Measurements from ENCODE around the gene HIGD1A.
A peak's percentile ranks its signal among the peaks of the same experiment; 100 is the strongest.
"Not testable (repeated sequence)": the region's sequence is repeated elsewhere in the genome, so short reads cannot be mapped to it uniquely, and the experiment has no call there.

The HIGD1A gene

DNA sequence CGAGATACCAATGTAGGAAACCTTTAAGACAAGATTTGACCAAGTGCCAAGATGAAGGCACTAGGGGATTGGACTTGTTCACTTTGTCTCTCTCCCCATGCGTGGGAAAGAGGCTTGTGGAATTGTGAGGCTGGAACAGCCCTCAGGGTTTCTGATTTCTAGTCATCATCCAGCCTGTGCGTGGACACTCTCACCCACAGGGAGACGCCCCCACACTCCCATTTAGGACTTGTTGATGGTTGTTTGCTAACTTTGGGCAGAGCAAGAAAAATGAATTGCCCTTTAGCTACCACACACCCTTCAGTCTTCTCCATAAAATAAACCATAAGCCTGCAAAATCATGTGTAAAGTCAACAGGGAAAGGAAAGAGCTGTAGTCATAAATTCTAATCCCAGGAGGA, 23.4 kb upstream of the HIGD1A start:
- DNase-seq: no peak

GRCh38 chr3:42827023-42827422, 22.7 kb upstream of the HIGD1A start:
- no peak for DNase-seq

DNA sequence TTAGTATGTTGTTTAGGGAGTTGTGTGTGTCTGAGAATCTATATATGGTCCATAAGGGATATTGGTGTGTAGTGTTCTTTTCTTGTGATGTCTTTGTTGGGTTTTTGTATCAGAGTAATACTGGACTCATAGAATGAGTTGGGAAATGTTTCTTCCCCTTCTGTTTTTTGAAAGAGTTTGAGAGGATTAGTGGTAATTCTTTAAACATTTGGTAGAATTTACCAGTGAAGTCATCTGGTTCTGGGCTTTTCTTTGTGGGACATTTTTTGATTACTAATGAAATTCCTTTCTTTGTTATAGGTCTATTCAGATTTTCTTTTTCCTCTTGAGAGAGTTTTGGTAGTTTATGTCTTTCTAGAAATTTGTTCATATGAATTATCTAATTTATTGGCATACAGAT, 21.9 kb upstream of the HIGD1A start:
- DNase-seq: no peak

DNA sequence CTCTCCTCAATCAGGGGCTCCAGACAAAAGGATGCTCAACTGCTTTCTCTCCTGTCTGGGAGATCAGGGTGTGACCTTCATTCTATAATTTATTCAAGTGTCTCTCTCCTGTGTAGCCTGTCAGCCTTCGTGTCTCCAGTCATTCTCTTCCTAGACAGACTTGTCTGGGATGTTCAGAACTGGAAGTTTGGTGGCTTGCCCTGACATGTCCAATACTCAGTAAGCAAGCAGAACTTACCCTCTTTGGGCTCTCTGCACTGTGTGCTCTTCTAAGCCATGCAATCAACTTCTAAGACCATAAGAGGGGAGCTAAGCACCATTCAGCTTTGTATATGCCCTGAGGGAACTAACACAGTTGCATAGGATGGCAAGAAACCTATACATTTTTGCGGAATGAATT, 19.1 kb upstream of the HIGD1A start:
- no peak for DNase-seq

GRCh38 chr3:42822828-42823227, 18.5 kb upstream of the HIGD1A start:
- no peak for DNase-seq

DNA sequence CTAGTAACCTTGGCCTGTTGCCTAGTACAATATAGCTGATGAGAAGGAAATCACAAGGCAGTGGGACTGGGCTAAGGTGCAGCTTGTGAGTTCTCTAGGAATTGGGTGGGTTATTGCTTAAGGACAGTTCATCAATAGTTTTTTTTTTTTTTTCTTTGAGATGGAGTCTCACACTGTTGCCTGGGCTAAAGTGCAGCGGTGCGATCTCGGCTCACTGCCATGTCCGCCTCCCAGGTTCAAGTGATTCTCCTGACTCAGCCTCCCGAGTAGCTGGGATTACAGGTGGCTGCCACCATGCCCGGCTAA, 16.4 kb upstream of the HIGD1A start:
- DNase-seq: no peak

- no peak for DNase-seq
Observed at GRCh38 chr3:42819351-42819965, 15.2 kb upstream of the HIGD1A start.

DNA sequence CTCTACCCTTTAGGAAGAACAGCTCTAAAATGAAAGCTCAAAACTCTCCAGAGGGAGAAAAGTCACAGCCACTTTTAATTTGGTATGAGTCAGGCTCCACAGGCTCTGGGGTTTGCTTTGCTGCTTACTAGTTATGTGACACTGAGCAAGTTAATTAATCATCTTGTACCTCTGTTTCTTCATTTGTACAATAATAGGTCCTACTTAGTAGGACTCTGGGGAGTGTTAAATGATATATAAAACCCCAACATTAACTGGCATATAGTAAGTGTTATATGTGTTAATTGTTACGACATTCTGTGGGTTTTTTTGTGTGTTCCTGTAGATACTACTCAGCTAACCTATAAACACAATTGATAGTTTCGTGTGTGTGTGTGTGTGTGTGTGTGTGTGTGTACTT, 11.5 kb upstream of the HIGD1A start:
- no peak for DNase-seq

DNA sequence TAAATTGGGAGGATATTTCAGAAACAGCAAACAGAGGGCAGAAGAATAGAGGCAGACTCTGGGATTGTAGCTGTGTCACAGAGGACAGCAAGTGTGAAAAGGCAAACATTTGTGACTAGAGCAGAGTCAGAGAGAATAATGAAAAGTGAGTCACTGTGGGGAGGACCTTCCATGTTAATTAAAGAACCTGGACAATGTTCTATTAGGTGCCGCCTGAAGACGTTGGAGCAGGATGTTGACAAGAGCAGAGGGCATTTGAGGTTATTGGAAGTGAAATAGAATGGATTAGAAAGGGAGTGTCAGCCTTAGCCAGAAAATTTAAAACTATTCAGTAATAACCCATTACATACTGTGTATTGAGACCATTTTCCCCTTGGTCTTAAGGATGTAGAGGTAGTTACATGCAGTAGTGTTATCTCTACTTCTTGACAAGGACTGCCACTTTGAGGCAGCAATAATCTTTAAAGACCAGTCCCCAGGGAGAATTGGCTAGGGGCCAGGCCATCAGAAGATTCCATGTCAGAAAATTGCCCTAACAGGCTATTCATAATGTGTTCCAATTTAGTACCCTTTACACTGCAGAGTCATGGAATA, 10.7 kb upstream of the HIGD1A start:
- DNase-seq: no peak

GRCh38 chr3:42814246-42814645, 10.0 kb upstream of the HIGD1A start:
- no peak for DNase-seq

- not testable (repeated sequence) for DNase-seq
Observed at GRCh38 chr3:42811118-42811883, 7.0 kb upstream of the HIGD1A start.

- DNase-seq: not testable (repeated sequence)
Observed at GRCh38 chr3:42810706-42811105, 6.4 kb upstream of the HIGD1A start.

DNA sequence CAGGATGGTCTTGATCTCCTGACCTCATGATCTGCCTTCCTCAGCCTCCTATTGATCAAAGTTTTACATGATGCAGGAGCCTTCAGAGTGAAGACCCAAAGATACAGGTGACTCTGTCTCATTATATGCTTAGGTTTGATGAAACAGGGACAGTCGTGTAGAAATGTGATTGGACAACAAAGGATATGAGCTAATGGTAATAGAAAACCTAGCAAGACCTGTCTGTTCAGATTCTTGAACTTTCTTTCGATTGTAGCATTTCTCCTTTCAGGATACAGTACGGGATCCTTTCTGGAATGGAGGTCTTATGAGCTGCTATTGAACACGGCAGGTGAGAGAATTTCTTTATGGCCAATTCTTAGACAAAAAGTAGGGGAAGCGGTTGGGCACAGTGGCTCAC, 4.9 kb upstream of the HIGD1A start, which contains the start of gene ACKR2:
TSS of gene ACKR2 (plus strand) at position 244 of the 400 bp plus-strand sequence. CDS start 55,058 bp downstream, outside the sequence.
- no peak for DNase-seq

DNA sequence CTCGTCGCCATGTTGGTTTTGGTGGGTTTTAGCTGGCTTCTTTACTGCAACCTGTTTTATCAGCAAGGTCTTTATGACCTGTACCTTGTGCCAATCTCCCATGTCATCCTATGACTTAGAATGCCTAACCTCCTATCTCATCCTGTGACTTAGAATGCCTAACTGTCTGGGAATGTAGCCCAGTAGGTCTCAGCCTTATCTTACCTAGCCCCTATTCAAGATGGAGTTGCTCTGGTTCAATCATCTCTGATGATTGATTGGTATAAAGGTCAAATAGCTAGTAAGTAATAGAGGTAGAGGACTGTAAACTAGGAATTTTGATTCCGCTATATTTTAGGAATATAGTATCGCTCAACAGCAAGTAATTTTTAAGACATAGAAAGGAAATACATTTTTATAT, 3.6 kb upstream of the HIGD1A start:
- no peak for DNase-seq

DNA sequence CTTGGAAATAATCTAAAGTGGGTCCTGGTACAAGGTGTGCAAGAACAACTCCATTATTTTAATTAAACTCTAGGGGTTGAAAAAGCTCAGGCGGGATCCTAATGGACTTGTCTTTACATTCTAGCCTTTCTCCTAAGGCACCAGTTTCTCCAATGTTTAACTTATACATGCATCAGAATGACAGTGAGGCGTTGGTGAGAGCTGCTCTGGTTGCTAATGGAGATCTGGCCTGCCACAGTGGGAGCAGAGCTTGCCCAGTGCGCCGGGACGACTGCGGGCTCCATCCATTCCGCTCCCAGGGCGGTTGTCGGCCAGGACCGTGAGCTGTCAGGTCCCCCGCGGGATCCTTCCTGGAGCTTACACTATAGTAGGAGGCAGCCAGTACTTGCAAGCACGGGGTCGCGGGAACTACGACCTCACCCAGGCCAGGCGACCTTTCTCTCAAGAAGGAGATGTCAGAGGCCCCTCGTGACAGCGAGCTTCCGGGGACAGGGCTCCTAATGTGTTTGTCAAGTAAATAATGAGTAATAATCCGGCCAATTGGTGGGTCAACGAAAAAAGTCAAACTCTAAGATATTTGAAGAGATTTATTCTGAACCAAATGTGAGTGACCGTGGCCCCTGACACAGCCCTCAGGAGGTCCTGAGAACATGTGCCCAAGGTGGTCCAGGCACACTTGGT, 991 bp upstream of the HIGD1A start:
- DNase-seq: no peak

- DNase-seq: no peak
Observed at GRCh38 chr3:42804831-42805132, 492 bp upstream of the HIGD1A start.

GRCh38 chr3:42803414-42804105, 730 bp downstream of the HIGD1A start:
- DNase-seq: peak; percentile 39

DNA sequence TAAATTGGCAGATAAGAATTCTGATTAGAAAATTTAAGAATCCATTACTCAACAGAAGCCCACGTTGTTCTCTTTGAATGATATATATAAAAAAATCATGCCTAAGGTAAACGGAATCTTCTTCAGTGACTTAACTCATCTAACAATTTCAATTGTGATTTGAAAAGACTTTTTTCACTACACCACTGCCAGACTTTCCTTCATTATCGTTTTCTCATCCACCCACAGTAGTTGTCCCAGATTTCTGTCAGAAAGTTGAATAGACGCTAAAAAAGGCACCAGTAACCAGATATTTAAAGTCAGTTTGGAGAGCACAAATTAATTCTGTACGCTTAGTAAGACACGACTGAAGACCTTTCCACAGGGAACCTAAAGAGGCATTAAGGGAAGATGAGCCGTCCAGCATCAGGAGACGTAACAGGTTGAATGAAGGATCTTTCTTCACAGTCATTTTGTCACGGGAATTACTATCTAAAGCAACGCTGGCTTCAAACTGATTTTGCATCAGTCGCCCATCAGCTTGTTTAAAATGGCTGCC, 1.3 kb downstream of the HIGD1A start:
- DNase-seq: no peak

DNA sequence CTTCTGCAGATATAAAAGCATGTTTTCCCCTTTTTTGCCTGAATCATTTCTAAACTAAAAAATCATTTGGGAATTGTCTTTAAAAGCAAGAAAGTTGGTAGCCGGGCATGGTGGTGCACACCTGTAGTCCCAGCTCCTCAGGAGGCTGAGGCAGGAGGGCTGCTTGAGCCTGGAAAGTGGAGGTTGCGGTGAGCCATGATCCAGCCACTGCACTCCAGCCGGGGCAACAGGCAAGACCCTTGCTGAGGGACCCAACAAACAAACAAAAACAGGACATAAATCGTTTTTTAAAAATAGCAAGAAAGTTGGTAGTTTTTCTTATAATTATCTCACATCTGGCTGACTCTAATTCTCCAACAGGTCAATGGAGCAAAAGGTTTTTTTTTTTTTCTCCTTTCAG, 2.5 kb downstream of the HIGD1A start:
- no peak for DNase-seq

DNA sequence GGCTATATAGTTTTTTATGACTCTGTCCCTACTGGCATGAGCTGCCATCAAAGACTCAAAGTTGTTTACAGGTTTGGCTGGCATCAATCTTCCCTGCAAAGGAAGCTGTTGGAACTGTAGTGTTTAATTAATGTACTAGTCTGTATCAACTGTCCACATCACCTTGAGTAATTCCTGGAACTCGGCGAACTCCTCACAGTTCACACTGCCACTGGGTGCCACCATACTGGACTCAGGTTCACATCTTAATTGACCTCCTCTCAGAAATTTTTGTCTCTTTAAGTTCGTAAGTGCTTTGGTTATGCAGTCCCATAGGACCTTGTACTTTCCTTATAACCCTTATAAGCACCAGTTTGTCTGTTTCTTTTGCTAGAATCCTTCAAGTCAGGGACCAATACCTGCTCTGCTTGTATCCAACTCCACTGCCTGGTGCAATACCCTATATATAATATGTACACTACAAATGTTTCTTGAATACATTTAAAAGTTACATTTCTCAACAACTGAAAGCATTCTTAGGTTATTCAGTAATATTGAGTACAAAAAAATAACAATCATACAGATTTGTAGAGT, 3.2 kb downstream of the HIGD1A start:
- no peak for DNase-seq

GRCh38 chr3:42800251-42800650, 4.0 kb downstream of the HIGD1A start:
- no peak for DNase-seq

- no peak for DNase-seq
Observed at GRCh38 chr3:42799376-42799775, 4.9 kb downstream of the HIGD1A start.

All from CD4-positive, alpha-beta T cell treated with Interleukin-10 for 1 hour (primary cell).